Measurements from ENCODE around the gene ANTXR1. TPM values are rescaled to one million over a fixed set of nuclear protein-coding genes. Genes with fewer than 3 reads are reported as not detected.
"Not testable (repeated sequence)": the region's sequence is repeated elsewhere in the genome, so short reads cannot be mapped to it uniquely, and the experiment has no call there.

Gene ANTXR1
- total RNA-seq, 1 experiment from 2014 or later: 67.4 TPM

GRCh38 chr2:69259994-69260591, 247.1 kb downstream of the ANTXR1 start:
- peaks cover 32% of the 10 kb centered on the region for H3K9me3 ChIP-seq (replicated peaks)
- H3K4me1 ChIP-seq, H3K36me3 ChIP-seq, H3K27me3 ChIP-seq, H3K4me3 ChIP-seq, H3K27ac ChIP-seq: not testable (repeated sequence)
- DNase-seq: peak in 1 of 2 experiments; percentile 24

GRCh38 chr2:69260666-69261065, 247.7 kb downstream of the ANTXR1 start:
- peaks cover 32% of the 10 kb centered on the region for H3K9me3 ChIP-seq (replicated peaks)
- no peak overlapping the region for H3K4me3 ChIP-seq
- no peaks in the 10 kb centered on the region for H3K36me3 ChIP-seq
- H3K27me3 ChIP-seq: no peaks in the 10 kb centered on the region
- no peak for DNase-seq
- peaks cover 4% of the 10 kb centered on the region; the same call in 1 of the 2 replicates for H3K4me1 ChIP-seq
- H3K27ac ChIP-seq: no peak overlapping the region

GRCh38 chr2:69269330-69269729, 256.4 kb downstream of the ANTXR1 start:
- H3K27me3 ChIP-seq: no peaks in the 10 kb centered on the region
- H3K27ac ChIP-seq: no peak overlapping the region
- peaks cover 5% of the 10 kb centered on the region for H3K9me3 ChIP-seq (replicated peaks)
- no peak for DNase-seq
- H3K4me1 ChIP-seq: no peaks in the 10 kb centered on the region
- no peak overlapping the region for H3K4me3 ChIP-seq
- H3K36me3 ChIP-seq: no peaks in the 10 kb centered on the region

- no peak for DNase-seq
- no peaks in the 10 kb centered on the region for H3K36me3 ChIP-seq
- no peak overlapping the region for H3K27ac ChIP-seq
- H3K9me3 ChIP-seq (replicated peaks): no peaks in the 10 kb centered on the region; the same call in 1 of the 2 replicates
- no peak overlapping the region for H3K4me3 ChIP-seq
- H3K4me1 ChIP-seq: no peaks in the 10 kb centered on the region
- H3K27me3 ChIP-seq: no peaks in the 10 kb centered on the region
Observed at GRCh38 chr2:69271831-69272257, 258.9 kb downstream of the ANTXR1 start.

GRCh38 chr2:69272803-69273471, 260.0 kb downstream of the ANTXR1 start:
- Histone ChIP-seq H3K27ac (no peak overlapping the region), H3K27me3 (no peaks in the 10 kb centered on the region), H3K9me3 (replicated peaks) (no peaks in the 10 kb centered on the region), H3K4me1 (no peaks in the 10 kb centered on the region), H3K36me3 (no peaks in the 10 kb centered on the region), H3K4me3 (no peak overlapping the region)
- no peak for DNase-seq

GRCh38 chr2:69275490-69275889, 262.5 kb downstream of the ANTXR1 start:
- Histone ChIP-seq H3K36me3 (no peaks in the 10 kb centered on the region), H3K27me3 (no peaks in the 10 kb centered on the region), H3K27ac (no peak overlapping the region), H3K9me3 (replicated peaks) (peaks cover 6% of the 10 kb centered on the region; the same call in 1 of the 2 replicates), H3K4me1 (peaks cover 19% of the 10 kb centered on the region), H3K4me3 (no peak overlapping the region)
- no peak for DNase-seq

- Histone ChIP-seq H3K36me3 (no peaks in the 10 kb centered on the region), H3K27me3 (no peaks in the 10 kb centered on the region), H3K9me3 (replicated peaks) (peaks cover 6% of the 10 kb centered on the region; the same call in 1 of the 2 replicates), H3K27ac (no peak overlapping the region), H3K4me1 (peaks cover 19% of the 10 kb centered on the region), H3K4me3 (no peak overlapping the region)
- peak; percentile 54 to 64 for DNase-seq
Observed at GRCh38 chr2:69278366-69278765, 265.4 kb downstream of the ANTXR1 start.

GRCh38 chr2:69279211-69279610, 266.2 kb downstream of the ANTXR1 start:
- DNase-seq: no peak
- H3K4me1 ChIP-seq: peaks cover 19% of the 10 kb centered on the region
- no peaks in the 10 kb centered on the region for H3K36me3 ChIP-seq
- H3K4me3 ChIP-seq: no peak overlapping the region
- no peak overlapping the region for H3K27ac ChIP-seq
- peaks cover 6% of the 10 kb centered on the region; the same call in 1 of the 2 replicates for H3K9me3 ChIP-seq (replicated peaks)
- no peaks in the 10 kb centered on the region for H3K27me3 ChIP-seq

- peak; percentile 28 to 32 for DNase-seq
- Histone ChIP-seq H3K9me3 (replicated peaks) (peaks cover 6% of the 10 kb centered on the region; the same call in 1 of the 2 replicates), H3K27ac (no peak overlapping the region), H3K36me3 (no peaks in the 10 kb centered on the region), H3K27me3 (no peaks in the 10 kb centered on the region), H3K4me1 (peaks cover 19% of the 10 kb centered on the region), H3K4me3 (no peak overlapping the region)
Observed at GRCh38 chr2:69279931-69280681, 267.1 kb downstream of the ANTXR1 start.

GRCh38 chr2:69280796-69281412, 267.9 kb downstream of the ANTXR1 start:
- no peaks in the 10 kb centered on the region for H3K36me3 ChIP-seq
- H3K4me1 ChIP-seq: peaks cover 26% of the 10 kb centered on the region
- H3K27me3 ChIP-seq: no peaks in the 10 kb centered on the region
- DNase-seq: peak in 1 of 2 experiments; percentile 36
- no peak overlapping the region for H3K27ac ChIP-seq
- H3K9me3 ChIP-seq (replicated peaks): peaks cover 6% of the 10 kb centered on the region; the same call in 1 of the 2 replicates
- H3K4me3 ChIP-seq: no peak overlapping the region

GRCh38 chr2:69285379-69285894, 272.5 kb downstream of the ANTXR1 start:
- Histone ChIP-seq H3K27ac (no peak overlapping the region), H3K27me3 (no peaks in the 10 kb centered on the region), H3K4me3 (no peak overlapping the region), H3K4me1 (peaks cover 8% of the 10 kb centered on the region), H3K9me3 (replicated peaks) (no peaks in the 10 kb centered on the region), H3K36me3 (no peaks in the 10 kb centered on the region)
- DNase-seq: peak in 1 of 2 experiments; percentile 49

- no peaks in the 10 kb centered on the region for H3K36me3 ChIP-seq
- no peak for DNase-seq
- H3K27me3 ChIP-seq: no peaks in the 10 kb centered on the region
- H3K4me3 ChIP-seq: no peak overlapping the region
- no peak overlapping the region for H3K27ac ChIP-seq
- H3K4me1 ChIP-seq: peaks cover 14% of the 10 kb centered on the region
- H3K9me3 ChIP-seq (replicated peaks): no peaks in the 10 kb centered on the region
Observed at GRCh38 chr2:69287544-69287943, 274.6 kb downstream of the ANTXR1 start.

- peaks cover 14% of the 10 kb centered on the region for H3K4me1 ChIP-seq
- no peak overlapping the region for H3K27ac ChIP-seq
- H3K9me3 ChIP-seq (replicated peaks): no peaks in the 10 kb centered on the region
- no peaks in the 10 kb centered on the region for H3K27me3 ChIP-seq
- no peak for DNase-seq
- no peak overlapping the region for H3K4me3 ChIP-seq
- no peaks in the 10 kb centered on the region for H3K36me3 ChIP-seq
Observed at GRCh38 chr2:69288429-69288828, 275.4 kb downstream of the ANTXR1 start.

- Histone ChIP-seq H3K4me1 (peaks cover 6% of the 10 kb centered on the region; the same call in 1 of the 2 replicates), H3K4me3 (no peak overlapping the region), H3K27me3 (no peaks in the 10 kb centered on the region), H3K36me3 (no peaks in the 10 kb centered on the region), H3K27ac (no peak overlapping the region), H3K9me3 (replicated peaks) (no peaks in the 10 kb centered on the region)
- no peak for DNase-seq
Observed at GRCh38 chr2:69291004-69291650, 278.1 kb downstream of the ANTXR1 start.
